Measurements from ENCODE around the gene STRN3.
"Not testable (repeated sequence)": the region's sequence is repeated elsewhere in the genome, so short reads cannot be mapped to it uniquely, and the experiment has no call there.

STRN3 gene

GRCh38 chr14:30949651-30950050 is 76.5 kb downstream of the STRN3 start:
- H3K4me3 ChIP-seq (ENCODE audit: low read depth, low read length), result no peak overlapping the region
- DNase-seq (ENCODE audit: low read depth), result no peak
- TF ChIP-seq CTCF (IDR thresholded peaks at IDR 0.05; ENCODE audit: control insufficient read depth, extremely low read depth, insufficient read depth), result no peak

- H3K4me3 ChIP-seq (ENCODE audit: low read depth, low read length), result no peak overlapping the region
- no peak for DNase-seq (ENCODE audit: low read depth)
- no peak for TF ChIP-seq CTCF (IDR thresholded peaks at IDR 0.05; ENCODE audit: control insufficient read depth, extremely low read depth, insufficient read depth)
Measured at GRCh38 chr14:30943694-30944093, 82.5 kb downstream of the STRN3 start.

- DNase-seq (ENCODE audit: low read depth), result no peak
- TF ChIP-seq CTCF (IDR thresholded peaks at IDR 0.05; ENCODE audit: control insufficient read depth, extremely low read depth, insufficient read depth), result no peak
- H3K4me3 ChIP-seq (ENCODE audit: low read depth, low read length), result no peak overlapping the region
Measured at GRCh38 chr14:30940886-30941285, 85.3 kb downstream of the STRN3 start.

GRCh38 chr14:30938617-30939016 is 87.6 kb downstream of the STRN3 start:
- no peak for DNase-seq (ENCODE audit: low read depth)

GRCh38 chr14:30935445-30935844 is 90.7 kb downstream of the STRN3 start:
- no peak for TF ChIP-seq CTCF (IDR thresholded peaks at IDR 0.05; ENCODE audit: control insufficient read depth, extremely low read depth, insufficient read depth)
- DNase-seq (ENCODE audit: low read depth), result no peak
- no peak overlapping the region for H3K4me3 ChIP-seq (ENCODE audit: low read depth, low read length)

More at GRCh38 chr14:30938617-30939016, 87.6 kb downstream of the STRN3 start:
- TF ChIP-seq CTCF (IDR thresholded peaks at IDR 0.05; ENCODE audit: control insufficient read depth, extremely low read depth, insufficient read depth), result no peak
- H3K4me3 ChIP-seq (ENCODE audit: low read depth, low read length), result no peak overlapping the region

GRCh38 chr14:30933937-30934336 is 92.2 kb downstream of the STRN3 start:
- DNase-seq (ENCODE audit: low read depth), result not testable (repeated sequence)

GRCh38 chr14:30928462-30928861 is 97.7 kb downstream of the STRN3 start:
- no peak overlapping the region for H3K4me3 ChIP-seq (ENCODE audit: low read depth, low read length)
- DNase-seq (ENCODE audit: low read depth), result no peak
- no peak for TF ChIP-seq CTCF (IDR thresholded peaks at IDR 0.05; ENCODE audit: control insufficient read depth, extremely low read depth, insufficient read depth)

More at GRCh38 chr14:30933937-30934336, 92.2 kb downstream of the STRN3 start:
- H3K4me3 ChIP-seq (ENCODE audit: low read depth, low read length), result not testable (repeated sequence)
